ENCODE results near the gene DHRS1.
A peak's percentile ranks its signal among the peaks of the same experiment; 100 is the strongest.

Gene DHRS1

DNA sequence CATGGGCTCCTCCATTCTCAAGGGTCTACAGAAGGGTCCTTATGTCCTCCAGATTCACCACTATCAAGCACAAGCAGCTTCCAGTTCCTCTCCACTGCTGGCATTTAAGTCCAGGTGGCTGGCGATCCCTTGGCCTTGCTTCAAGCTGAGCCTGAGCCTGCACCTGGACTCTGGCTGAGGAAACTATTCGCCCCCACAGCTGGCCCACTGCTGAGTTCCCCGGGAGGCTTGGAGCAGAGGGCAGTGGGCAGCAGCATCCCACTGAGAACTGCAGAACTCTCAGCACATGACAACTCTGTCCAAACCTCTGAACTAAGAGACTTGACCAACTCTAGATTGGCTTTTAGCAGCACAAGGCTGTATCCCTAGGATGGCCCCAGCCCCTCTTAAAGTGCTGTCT lies 16.8 kb downstream of the DHRS1 start:
- DNase-seq (ENCODE audit: low read depth), result no peak

DNA sequence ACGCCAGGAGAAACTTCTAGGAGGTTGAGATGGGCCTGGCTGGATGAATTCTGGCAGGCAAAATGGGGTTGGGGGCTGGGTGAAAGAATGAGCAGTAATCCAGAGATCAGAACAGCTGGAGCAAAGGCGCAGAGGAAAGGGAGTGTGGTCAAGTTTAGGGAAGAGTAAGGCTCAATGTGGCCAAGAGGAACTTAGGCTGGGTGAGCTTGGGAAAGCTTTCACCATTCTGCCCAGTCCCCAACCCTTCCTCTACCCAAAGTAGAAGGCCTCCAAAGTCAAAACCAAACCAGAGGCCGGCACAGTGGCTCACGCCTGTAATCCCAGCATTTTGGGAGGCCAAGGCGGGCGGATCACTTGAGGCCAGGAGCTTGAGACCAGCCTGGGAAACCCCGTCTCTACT lies 17.9 kb downstream of the DHRS1 start:
- DNase-seq (ENCODE audit: low read depth), result no peak

DNA sequence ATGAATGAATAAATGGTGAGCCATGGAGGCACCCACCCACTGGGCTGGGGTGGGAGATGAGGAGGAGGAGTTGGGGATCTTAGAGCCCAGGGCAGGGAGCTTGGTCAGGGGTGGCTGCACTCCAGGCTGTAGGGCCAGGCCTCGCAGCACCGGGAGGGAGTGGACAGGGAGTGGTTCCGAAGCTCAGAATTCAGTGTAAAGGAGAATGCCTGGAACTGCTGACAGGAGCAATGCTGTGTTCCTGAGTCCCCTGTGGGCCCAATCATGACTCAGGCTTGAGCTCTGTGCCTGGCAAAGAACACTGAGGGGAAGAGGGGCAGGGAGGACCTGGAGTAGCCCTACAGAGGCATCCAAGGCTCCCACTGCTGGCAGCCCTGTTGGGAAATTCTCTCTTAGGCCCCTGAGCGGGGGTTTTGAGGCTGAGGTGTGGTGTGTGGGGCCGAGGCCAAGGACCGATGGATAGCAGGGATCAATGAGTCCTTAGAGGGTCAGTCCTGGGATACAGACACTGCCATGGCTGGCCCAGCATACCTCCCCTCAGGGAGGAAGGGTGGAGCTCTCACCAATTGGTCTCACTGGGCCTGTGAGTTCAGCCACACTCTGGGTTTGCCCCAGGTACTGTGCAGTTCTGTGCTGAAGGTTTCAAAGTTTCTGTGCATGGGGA lies 18.7 kb downstream of the DHRS1 start:
- no peak for DNase-seq (ENCODE audit: low read depth)

DNA sequence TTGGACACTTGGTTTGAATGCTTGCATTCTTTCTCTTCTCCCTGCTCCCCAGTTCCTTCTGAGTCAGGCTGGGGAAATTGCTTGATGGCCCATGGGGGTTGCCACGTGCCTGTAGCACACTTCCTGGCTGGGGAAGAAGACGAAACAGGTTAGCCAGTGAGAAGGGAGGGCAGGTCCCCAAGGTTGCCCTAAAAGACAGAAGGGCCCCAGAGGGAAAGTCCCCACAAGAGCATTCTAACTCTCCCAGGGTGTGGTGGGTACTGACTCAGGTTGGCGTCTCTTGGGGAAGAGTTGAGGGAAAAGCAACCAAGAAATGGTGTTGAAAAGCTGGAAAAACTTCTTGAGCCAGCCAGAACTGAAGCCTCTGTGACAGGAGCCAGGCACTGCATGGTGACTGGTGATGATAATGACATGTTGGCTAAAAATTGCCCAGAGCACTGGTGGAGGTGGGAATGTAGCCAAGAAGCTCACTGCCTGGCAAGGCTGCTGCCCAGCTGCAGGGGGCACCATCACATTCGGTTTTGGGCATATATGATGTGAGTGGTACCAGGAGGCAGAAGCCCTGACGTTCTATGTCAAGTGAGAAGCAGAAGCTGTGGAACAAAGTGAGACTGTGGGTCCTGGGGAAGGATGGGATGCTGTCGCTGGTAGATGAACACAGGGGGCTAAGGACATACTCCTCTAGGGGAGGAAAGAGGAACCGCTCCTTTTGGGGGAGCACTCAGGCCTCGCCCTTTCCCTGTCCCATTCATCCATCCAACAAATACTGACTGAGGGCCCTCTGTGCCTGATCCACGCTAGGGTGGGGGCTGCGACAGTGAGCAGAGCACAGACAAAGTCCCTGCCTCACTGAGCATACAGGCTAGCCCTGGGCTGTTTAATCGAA lies 20.0 kb downstream of the DHRS1 start:
- DNase-seq (ENCODE audit: low read depth), result peak; percentile 45

DNA sequence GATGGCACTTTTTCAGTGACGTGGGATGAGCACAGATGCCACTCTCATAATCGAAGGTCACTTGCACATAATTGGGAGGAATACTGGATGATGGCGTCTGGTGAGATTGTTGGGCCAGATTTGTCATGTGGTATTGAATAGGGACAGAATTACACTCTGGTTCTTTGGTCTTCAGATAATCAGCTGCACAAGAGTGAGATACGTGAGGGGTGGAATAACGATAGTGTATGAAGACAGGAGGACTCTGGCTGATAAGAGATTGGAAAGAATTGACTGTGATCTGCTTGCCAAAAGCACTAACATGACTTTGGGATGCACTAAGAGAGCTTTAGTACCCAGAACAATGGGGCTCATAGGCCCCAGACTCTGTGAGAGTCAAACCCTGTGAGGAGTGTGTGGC lies 21.2 kb downstream of the DHRS1 start:
- no peak for DNase-seq (ENCODE audit: low read depth)

DNA sequence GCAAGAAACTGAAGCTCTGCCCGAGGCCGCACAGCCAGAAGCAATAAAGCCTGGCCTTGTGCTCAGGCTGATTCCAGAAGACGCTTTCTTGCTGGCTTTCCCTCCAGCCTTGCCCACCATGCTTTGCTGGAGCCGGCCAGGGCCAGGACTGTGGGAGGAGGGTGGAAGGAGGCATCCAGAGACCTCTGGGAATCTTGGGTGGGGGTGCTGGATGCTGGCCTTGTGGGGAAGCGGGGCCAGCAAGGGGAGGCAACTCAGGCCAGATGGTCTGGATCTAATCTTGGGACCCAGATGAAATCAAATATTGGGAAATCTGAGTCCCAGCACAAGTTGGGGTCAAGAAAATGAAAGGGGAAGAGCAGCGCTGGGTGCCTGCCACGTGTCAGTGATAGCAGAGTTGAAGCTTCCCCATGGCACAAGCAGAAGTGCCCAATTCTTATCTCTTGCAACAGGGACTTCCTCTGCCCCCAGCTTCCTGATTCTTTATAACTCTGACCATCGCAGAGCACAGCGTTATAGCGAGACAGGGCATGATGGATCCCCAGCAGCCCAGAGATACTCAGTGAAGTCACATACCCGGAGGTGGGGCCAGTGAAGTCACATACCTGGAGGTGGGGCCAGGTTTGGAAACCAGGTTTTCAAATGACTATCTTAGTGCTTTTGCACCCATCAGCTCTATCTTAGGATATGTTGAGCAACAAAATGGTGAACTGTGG lies 21.8 kb downstream of the DHRS1 start:
- DNase-seq (ENCODE audit: low read depth), result no peak

DNA sequence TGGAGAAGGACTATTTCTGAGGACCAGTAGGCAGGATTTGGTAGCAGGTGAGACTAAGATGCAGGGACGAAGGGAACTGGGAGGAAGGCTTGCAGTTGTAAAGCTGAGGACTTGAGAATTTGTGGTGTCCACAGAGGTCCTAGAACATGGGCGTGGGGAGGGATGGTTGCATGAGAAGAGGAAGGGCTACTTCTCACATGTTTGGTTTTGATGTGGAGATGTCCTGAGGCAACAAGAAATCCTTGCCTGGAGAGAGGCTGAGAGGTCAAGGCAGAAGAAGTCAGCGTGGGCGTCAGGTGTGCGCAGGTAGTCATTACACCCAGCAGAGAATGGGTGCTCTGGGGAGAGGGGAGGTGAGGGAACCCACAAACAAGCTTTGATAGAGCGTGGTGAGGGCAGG lies 22.5 kb downstream of the DHRS1 start:
- no peak for DNase-seq (ENCODE audit: low read depth)

DNA sequence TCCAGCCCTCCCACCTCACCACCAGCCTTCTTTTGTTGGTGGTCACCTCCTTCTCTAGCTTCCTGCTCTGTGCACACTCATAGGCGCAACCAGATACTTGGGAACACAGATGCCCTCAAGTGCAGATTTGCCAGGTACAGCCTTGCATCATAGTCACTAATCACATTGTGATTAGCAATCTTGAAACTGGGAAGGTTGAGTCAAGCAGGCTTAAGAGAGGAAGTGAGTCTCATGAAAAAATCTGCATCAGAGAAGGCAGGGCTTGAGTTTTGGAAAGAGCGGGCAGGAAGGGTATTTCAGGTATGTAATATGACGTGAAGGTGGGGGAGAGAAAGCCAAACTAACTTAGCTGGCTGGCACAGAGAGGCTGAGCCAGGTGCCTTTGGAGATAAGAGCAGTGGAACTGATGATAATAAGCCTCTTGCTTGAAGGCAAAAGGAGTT lies 25.5 kb downstream of the DHRS1 start:
- DNase-seq (ENCODE audit: low read depth), result peak; percentile 52

DNA sequence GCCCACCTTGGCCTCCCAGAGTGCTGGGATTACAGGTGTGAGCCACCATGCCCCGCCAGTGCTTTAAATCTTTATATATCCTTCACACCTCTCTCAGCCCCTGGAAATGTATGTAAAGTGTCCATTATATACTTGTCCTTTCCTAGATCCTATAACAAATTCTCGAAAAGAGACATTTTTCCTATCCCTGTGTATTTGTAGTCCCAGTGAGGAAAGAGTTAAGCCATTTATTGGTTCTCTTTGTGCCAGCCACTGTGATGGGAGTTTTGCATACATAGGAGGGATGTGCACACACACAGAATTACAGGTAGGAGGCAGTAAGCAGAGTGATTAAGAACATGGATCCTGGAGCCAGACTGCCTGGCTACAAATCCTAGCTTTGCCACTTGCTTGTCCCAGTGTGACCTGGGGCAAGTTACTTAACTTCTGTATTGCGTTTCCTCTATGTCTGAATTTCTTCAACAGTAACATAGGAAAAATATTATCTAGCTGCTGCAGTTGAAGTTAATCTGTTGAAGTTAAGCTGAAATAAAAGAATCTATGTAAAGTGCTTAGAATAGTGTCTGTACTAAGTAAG lies 26.1 kb downstream of the DHRS1 start:
- no peak for DNase-seq (ENCODE audit: low read depth)

DNA sequence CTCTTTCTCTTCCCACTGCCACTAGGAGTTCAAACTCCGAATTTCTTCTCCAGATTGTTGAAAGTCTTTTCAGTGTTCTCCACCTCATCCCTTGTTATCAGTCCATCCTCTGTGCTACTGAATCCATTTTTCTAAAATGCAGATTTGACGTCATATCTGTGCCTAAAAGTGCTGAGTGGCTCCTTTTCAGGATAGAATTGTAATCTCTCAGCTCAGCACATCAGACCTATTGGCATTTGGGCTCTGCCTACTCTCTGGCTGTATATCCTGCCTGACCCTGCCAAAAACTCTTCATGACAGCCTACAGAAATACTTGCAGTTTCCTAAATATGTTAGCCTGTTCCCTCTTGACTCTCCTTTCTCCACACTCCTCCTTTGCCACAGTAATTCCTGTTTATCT lies 27.1 kb downstream of the DHRS1 start:
- no peak for DNase-seq (ENCODE audit: low read depth)

DNA sequence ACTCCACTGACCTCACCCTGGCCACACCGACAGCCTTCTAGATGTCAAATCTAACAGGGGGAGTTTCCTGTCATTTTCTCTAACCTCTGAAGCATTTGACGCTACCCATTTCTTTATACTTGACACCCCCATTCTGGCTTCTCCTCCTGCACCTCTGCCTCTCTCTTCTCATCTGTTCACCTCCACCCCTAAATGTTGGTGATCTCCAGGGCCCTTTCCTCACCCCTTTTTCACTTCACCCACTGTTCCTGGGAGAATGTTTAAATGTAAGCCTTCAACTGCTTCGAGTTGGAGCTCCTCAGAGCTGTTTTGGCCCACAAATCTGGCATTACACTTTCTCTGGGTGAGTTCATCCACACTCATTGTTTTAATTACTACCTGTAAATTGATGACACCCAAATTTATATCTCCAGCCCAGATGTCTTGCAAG lies 27.7 kb downstream of the DHRS1 start:
- no peak for DNase-seq (ENCODE audit: low read depth)

DNA sequence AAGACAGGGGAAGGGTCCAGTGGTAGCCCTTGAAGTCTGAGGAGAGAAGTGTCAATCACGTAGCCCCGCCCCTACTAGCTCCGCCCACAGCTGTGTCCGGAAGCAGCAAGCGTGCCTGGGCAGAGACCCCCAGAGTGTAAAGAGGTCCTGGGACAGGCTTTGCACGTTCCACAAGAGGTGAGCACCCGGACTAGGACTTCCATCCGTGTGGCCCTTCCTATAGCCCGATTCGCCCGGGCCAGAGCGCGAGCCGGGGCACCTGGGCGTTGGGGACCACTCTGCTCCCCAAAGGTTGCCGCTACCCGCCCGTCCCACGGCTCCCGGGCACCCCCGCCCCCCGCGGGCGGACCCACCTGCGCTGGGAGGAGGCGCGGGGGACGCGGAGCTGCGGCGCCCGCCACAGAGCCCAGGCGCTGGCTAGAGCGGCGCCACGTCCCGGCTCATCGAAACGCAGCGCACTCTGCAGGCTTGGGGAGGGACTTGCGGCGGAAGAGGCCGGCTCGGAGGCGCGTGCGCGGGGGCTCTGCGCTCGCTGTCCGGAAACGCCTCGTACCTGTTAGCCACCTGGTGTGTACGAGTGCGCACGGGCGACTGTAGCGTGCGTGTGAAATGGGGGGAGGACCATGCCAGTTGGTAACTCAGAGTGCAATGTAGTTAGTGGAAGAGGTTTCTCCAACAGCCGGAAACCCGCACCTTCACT lies 28.3 kb downstream of the DHRS1 start, which contains the start of gene RABGGTA:
Gene RABGGTA, minus strand, starts transcription at position 464 of the 700 bp plus-strand sequence. CDS start 482 bp downstream, outside the sequence.
- peak; percentile 85 for DNase-seq (ENCODE audit: low read depth)

DNA sequence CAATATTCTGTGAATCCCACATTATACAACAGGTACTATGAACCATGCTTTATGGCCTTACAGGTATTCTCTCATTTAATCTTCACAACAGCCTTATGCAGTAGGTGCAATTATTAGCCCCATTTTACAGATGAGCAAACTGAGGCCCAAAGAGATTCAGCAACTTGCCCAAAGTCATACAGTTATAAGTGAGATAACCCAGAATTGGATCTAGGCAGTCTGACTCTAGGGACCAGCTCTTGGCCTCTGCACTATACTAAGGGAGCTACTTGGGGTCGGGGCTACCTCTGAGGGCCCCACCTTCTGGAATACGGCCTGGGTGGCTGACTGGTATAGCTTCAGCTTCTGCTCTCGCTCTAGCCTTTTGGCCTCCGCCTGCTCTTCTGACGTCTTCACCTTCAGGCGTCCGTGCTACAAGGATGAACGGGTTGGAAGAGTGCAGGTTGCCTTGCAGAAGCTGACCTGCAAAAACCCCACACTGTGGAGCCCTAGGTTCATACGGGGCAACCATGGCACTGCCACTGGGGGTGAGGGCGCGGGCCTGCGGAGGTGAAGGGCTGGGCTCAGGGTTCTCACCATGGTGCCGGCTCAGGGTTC lies 28.9 kb downstream of the DHRS1 start:
- no peak for DNase-seq (ENCODE audit: low read depth)

DNA sequence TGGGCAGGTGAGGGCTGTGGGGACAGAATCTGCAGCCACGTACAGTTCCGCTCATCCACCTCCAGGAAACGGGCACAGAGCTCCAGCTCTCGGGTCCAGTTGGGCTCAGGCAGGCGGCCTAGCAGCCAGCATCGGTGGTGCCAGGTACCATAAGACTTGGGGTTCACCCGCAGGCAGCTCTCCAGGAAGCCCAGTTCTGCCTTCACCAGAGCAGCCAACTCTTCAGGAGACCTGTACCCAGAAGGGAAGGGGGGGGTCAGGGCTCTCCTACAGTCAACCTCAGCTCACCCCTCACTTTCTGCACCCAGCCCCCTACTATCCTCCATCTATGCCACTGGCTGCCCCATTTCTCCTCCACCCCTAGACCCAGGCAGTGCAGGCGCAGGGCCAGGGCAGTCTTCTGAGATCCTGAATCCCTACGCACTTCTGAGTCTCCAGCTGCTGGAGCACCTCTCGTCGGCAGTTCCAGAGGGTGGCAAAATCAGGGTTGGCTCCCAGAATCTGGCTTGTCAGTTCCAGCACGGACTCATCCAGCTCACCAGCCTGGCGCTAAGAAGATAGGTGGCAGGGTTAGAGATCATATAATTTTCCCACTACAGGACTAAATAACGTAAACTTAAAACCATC lies 29.6 kb downstream of the DHRS1 start:
- no peak for DNase-seq (ENCODE audit: low read depth)

DNA sequence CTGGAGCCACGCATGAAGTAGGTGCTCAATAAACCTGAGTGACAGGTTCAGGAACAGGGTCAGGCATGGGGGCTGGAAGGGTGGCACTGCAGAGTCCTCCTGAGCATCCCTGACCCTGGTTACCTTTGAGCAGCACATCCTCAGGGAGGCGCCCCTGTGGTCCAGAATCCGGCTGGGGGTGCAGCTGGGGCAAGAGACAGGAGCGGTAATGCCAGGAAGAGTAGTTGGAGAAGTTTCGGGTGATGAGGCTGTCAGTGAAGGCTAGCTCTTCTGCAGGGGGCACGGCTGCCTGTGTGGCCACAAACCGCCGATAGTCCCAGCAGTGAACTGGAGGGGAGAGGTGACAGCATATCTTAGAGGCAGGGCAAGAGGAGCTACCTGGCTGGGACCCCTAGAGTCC lies 30.2 kb downstream of the DHRS1 start:
- DNase-seq (ENCODE audit: low read depth), result no peak

DNA sequence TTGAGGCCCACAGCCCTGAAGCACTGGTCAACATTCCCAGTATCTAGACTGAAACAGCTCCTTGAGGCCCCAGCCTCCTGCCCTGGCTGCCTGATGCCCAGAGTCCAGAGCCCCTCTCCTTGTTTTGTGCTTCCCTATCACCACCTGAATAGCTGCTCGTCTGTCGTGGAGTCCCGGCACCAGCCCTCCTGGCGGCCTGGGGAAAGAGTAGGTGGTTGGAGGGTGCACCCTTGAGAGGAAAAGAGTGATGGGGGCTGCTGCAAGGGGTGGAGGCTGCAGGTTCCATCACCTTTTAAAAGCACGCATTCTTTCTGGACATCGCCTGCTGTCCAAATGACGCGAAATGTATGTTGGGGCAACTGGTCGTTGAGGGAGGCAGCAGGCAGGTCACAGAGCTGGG lies 31.4 kb downstream of the DHRS1 start:
- DNase-seq (ENCODE audit: low read depth), result no peak

DNA sequence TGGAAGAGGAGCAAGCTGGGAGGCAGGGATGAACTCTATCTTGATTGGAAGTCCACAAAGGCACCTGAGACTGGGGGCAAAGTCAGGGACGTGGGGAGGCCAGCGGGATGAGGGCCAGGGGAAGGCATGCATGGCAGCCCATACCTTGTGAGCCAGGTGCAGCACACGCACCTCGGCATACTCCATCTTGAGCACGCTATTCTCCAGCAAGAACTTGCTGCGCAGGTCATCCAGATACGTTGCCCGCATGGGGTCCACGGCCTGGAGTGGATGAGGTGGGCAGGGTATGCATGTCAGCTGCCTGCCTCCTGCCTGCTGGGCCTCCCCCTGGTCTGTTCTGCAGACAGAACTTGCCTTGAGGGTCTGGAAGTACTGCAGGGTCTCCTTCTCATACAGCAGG lies 32.1 kb downstream of the DHRS1 start:
- DNase-seq (ENCODE audit: low read depth), result no peak

DNA sequence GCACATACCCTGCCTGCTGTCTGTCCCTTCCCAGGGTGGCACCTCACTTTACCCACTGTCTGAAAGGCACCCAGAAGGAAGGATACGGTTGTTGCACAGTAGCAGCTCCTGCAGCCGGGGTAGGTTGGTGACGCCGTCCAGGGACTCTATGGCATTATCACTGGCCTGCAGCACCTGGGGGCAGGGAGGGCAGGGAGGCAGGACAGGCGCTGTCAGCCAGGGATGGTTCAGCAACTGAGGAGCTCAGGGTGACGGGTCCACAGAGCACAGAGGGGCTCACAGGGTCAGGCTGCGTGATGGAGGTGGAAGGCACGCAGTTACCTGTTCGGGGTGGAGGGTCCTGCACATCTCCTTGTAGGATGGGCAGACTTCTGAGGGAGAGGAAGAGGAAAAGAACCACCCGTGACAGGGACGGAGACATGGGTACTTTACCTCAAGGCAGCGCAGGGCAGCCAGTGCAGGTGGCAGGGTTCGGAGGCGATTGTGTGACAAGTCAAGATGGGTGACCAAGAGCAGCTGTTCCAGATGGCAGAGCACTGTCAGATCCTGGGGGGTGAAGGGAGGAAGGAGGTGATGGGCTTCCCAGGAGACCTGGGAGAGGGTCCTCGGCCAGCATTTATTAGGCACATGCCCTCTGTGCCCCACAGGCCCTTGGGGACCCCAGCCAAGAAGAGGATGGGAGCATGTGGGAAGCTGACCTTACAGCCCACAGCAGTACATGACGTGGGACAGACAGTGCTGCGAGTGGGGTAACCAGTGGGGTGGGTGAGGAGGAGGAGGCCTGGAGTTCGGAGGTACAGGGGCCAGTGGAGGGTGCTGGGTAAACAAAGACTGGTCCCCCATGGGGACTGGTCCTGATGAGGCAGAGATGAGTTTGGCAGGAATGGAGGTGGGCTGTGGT lies 33.0 kb downstream of the DHRS1 start:
- DNase-seq (ENCODE audit: low read depth), result no peak

DNA sequence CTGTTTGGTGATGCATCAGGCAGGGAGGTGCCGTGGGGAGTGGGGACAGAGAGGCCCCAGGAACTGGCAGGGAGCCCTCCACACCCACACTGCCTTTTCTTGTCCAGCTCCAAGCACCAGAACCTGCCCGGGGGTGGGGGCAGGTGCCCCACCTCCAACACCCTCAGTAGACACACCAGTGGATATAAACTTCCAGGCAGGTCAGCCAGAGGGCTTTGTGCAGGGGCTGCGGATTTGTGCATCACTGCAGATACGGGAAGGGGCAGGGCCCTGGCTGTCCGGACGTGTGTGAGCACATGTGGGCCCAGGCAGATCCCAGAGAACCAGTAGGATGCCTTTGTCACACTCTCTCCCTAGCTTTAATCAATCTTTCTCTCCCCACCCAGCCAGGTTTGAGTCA lies 35.3 kb downstream of the DHRS1 start:
- DNase-seq (ENCODE audit: low read depth), result no peak

DNA sequence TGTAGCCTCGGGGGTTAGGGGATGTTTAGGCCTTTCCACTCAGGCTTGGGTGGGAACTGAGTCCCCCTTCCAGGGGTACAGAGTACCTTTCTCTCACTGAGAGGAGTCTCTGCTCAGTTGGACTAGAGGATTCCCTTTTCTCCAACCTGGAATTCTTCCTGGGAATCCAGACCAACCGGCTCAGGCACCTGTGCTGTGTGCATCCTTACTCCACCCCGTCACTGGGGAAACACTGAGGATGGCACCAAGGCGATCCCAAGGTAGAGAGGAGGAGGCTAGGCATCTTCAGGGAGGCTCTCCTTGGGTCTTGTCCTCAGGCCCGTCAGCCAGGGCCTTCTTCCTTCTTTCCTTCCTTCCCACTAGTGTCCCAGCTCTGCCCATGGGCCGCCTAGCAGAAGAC lies 35.7 kb downstream of the DHRS1 start:
- no peak for DNase-seq (ENCODE audit: low read depth)

Data from activated T-cell treated with anti-CD3 and anti-CD28 coated beads for 24 hours (primary cell).